Transverse colon (tissue), 4 donors: ENCODE data around the gene QSOX2.

Experiments used
- EP300 ChIP-seq: sonication (generic); formaldehyde crosslinking; IDR thresholded peaks from one replicate; pipeline ENCODE4 v1.6.1; 2017; ENCODE audit warnings: antibody characterized with exemption, low read depth
- POLR2AphosphoS5 ChIP-seq, 3 donors: sonication (generic); formaldehyde crosslinking; IDR thresholded peaks; one replicate each; pipeline ENCODE4 v1.6.1; 2016; ENCODE audit warnings: antibody characterized with exemption in 3 of 3
- TF ChIP-seq, protein P1 (sequence below), 5 experiments: fragments of 200-600 bp in 3 of 5; fragments of 450-650 bp in 2 of 5; sonication (generic) in 3 of 5; IDR thresholded peaks; 1 replicate in 2 of 5; 2 replicates in 3 of 5; pipeline ENCODE4 v1.5.1; 2016 to 2017; ENCODE audit warnings: antibody characterized with exemption in 5 of 5, inconsistent platforms in 3 of 5, mild to moderate bottlenecking in 2 of 5, moderate library complexity in 1 of 5

DNA sequence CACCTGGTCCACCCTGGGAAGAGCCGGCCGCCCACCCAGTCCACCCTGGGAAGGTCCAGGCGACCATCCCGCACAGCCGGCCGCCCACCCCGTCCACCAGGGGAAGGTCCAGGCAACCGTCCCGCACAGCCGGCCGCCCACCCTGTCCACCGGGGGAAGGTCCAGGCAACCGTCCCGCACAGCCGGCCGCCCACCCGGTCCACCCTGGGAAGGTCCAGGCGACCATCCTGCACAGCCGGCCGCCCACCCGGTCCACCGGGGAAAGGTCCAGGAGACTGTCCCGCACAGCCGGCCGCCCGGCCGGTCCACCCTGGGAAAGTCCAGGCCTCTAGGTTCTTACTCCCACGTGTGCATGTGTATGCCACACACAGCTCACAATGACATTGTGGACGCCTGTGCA, 6.7 kb upstream of the QSOX2 start:
- TF ChIP-seq, protein P1, sequence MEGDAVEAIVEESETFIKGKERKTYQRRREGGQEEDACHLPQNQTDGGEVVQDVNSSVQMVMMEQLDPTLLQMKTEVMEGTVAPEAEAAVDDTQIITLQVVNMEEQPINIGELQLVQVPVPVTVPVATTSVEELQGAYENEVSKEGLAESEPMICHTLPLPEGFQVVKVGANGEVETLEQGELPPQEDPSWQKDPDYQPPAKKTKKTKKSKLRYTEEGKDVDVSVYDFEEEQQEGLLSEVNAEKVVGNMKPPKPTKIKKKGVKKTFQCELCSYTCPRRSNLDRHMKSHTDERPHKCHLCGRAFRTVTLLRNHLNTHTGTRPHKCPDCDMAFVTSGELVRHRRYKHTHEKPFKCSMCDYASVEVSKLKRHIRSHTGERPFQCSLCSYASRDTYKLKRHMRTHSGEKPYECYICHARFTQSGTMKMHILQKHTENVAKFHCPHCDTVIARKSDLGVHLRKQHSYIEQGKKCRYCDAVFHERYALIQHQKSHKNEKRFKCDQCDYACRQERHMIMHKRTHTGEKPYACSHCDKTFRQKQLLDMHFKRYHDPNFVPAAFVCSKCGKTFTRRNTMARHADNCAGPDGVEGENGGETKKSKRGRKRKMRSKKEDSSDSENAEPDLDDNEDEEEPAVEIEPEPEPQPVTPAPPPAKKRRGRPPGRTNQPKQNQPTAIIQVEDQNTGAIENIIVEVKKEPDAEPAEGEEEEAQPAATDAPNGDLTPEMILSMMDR (IDR thresholded peaks at IDR 0.05) = no peak
- no peak for TF ChIP-seq POLR2AphosphoS5 (IDR thresholded peaks at IDR 0.05)
- no peak for TF ChIP-seq EP300
